ENCODE data around the gene HLA-DQB2.

- TF ChIP-seq GATA3 (IDR thresholded peaks at IDR 0.05; ENCODE audit: low read depth, low read length) (no peak), GATA2 (IDR thresholded peaks at IDR 0.05; ENCODE audit: low read depth, low read length) (no peak)
These were observed 22.6 kb upstream of the HLA-DQB2 start for GRCh38 chr6:32785781-32786533.
